ACC112 (cell line): ENCODE results near the gene MUC5B.

Source experiments
- H2AFZ ChIP-seq: fragments of 200-600 bp; sonication (generic); one replicate; pipeline ENCODE4 v1.6.0; 2017; ENCODE audit warnings: antibody characterized with exemption, low read length; ENCODE audit not compliant: unreplicated experiment
- H3K27ac ChIP-seq: fragments of 200-600 bp; sonication (generic); 2 replicates; pipeline ENCODE4 v1.5.1; 2014; ENCODE audit warnings: low read depth, mild to moderate bottlenecking, antibody characterized with exemption, low read length, moderate library complexity
- H3K27me3 ChIP-seq: fragments of 200-600 bp; sonication (generic); 2 replicates; pipeline ENCODE4 v1.6.1; 2014; ENCODE audit warnings: mild to moderate bottlenecking, antibody characterized with exemption, low read length, moderate library complexity, mixed read lengths; ENCODE audit not compliant: insufficient read depth
- H3K36me3 ChIP-seq: fragments of 200-600 bp; sonication (generic); 2 replicates; pipeline ENCODE4 v1.6.1; 2016; ENCODE audit warnings: mild to moderate bottlenecking, antibody characterized with exemption, low read length, moderate library complexity, mixed read lengths; ENCODE audit not compliant: insufficient read depth
- H3K4me1 ChIP-seq: fragments of 200-600 bp; sonication (generic); one replicate; pipeline ENCODE4 v1.6.1; 2016; ENCODE audit warnings: low read length, mixed read lengths; ENCODE audit not compliant: insufficient read depth, unreplicated experiment, control insufficient read depth
- H3K4me3 ChIP-seq: fragments of 200-600 bp; sonication (generic); 2 replicates; pipeline ENCODE4 v1.5.1; 2014; ENCODE audit warnings: mild to moderate bottlenecking, low read depth, low read length
- H3K79me2 ChIP-seq: fragments of 200-600 bp; sonication (generic); one replicate; pipeline ENCODE4 v1.6.0; 2016; ENCODE audit warnings: low read length; ENCODE audit not compliant: control insufficient read depth, unreplicated experiment, insufficient read depth

MUC5B gene

GRCh38 chr11:1287928-1288327 lies 65.1 kb downstream of the MUC5B start:
- no peak overlapping the region for H3K4me3 ChIP-seq
- 0 out of 2 replicates have a peak, but pooled peaks cover 4% of the 10 kb centered on the region for H3K36me3 ChIP-seq
- peaks cover 5% of the 10 kb centered on the region for H3K79me2 ChIP-seq
- H2AFZ ChIP-seq, result no peak overlapping the region
- H3K27me3 ChIP-seq, result no peaks in the 10 kb centered on the region
- no peak overlapping the region for H3K27ac ChIP-seq
- H3K4me1 ChIP-seq, result no peaks in the 10 kb centered on the region

DNA sequence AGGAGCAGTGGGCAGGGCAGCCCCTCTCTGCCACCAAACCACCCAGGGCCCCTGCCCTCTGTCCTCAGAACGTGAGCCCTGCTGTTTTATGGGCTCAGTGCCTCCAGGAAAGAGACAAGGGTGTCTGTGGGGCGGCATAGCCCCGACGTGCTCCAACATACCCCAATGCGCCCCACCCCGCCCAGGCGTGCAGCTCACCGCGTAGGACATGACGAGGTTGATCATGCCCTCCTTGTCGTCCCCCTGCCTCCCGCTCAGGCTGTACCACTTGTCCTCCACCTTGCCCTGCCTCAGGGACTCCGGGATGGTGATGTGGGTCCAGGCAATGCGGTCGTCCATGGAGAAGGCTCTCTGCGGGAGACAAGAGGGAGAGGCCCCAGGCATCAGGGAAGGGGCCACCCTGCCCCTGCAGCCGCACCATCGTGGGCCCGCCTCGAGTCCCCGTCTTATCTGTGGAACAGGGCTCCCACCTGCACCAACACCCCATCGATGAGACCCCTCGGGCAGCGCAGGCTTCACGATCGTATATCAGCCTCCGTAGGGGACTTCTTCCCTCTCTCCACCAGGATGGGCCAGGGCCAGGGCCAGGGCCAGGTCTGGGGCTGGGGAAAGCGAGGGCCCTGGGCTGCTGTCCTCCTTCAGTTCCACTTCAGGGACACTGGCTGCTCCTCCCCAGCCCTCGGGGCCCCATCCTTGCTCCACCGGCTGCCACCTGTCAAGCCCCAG lies 65.7 kb downstream of the MUC5B start:
- no peak overlapping the region for H3K4me3 ChIP-seq
- peaks cover 10% of the 10 kb centered on the region for H3K79me2 ChIP-seq
- H3K4me1 ChIP-seq, result no peaks in the 10 kb centered on the region
- no peak overlapping the region for H2AFZ ChIP-seq
- no peak overlapping the region for H3K27ac ChIP-seq
- H3K27me3 ChIP-seq, result no peaks in the 10 kb centered on the region
- H3K36me3 ChIP-seq, result 0 out of 2 replicates have a peak, but pooled peaks cover 4% of the 10 kb centered on the region

DNA sequence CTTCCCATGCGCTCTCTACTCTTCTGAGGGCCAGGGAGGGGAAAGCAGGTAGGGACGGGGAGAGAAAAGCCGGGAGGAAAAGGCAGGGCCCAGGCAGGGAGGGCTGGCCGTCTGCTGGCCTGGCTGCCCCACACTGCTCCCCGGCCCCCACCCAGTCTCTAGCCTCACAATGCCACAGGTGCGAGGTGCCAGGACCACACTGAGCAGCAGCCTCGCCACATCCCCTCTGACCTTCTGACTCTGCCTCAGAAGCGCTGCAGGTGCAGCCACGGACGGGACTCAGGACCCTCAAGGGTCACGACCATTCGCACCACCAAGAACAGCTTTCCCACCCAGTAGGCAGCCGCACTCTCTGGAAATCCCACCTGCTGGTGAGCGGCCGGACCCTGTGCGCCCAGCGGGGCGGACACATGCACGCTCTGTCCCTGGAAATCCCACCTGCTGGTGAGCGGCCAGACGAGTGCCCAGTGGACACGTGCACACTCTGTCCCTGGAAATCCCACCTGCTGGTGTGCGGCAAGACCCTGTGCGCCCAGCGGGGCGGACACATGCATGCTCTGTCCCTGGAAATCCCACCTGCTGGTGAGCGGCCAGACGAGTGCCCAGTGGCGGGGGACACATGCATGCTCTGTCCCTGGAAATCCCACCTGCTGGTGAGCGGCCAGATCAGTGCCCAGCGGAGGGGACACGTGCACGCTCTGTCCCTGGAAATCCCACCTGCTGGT lies 66.5 kb downstream of the MUC5B start:
- Histone ChIP-seq H3K4me3 (no peak overlapping the region), H3K27ac (no peak overlapping the region), H3K79me2 (peaks cover 11% of the 10 kb centered on the region), H2AFZ (no peak overlapping the region), H3K4me1 (no peaks in the 10 kb centered on the region), H3K27me3 (no peaks in the 10 kb centered on the region), H3K36me3 (0 out of 2 replicates have a peak, but pooled peaks cover 4% of the 10 kb centered on the region)

- H3K27ac ChIP-seq, result no peak overlapping the region
- no peak overlapping the region for H3K4me3 ChIP-seq
- H3K27me3 ChIP-seq, result no peaks in the 10 kb centered on the region
- H3K36me3 ChIP-seq, result peaks cover 7% of the 10 kb centered on the region; the same call in 1 of the 2 replicates
- H3K79me2 ChIP-seq, result peaks cover 14% of the 10 kb centered on the region
- no peak overlapping the region for H2AFZ ChIP-seq
- no peaks in the 10 kb centered on the region for H3K4me1 ChIP-seq
Measured at GRCh38 chr11:1290052-1291040, 67.5 kb downstream of the MUC5B start.

GRCh38 chr11:1291295-1292017 lies 68.6 kb downstream of the MUC5B start:
- H3K27ac ChIP-seq, result no peak overlapping the region

DNA sequence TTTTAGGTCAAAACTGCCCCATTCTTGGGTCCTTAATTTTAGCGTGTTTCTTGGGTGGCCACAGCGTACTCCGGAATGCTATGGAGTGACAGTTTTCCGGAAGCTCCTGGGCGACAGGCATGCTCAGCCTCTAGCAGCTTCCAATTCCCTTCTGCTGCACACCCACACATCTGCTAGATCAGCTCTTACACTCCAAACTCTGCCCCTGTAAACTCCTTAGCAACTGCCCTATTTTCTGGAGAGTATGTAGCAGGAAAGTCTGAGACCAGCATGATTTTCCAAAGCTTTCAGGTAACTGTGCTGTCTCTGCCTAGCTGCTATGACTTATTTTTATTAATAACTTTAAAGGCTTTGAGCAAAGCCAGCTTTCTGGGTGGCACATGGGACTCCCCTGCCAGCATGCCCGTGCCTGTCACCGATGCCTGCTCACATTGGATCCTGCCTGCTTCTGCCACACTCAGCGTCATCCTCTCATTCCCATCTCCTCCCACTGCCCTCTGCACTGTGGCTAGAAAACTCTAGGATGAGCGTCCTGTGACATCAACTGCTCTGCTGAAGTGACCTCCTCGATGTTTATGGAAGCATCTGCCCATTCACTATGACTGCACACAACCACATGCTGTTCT lies 69.3 kb downstream of the MUC5B start:
- no peaks in the 10 kb centered on the region for H3K4me1 ChIP-seq
- no peak overlapping the region for H2AFZ ChIP-seq
- no peak overlapping the region for H3K27ac ChIP-seq
- peaks cover 7% of the 10 kb centered on the region; the same call in 1 of the 2 replicates for H3K36me3 ChIP-seq
- no peak overlapping the region for H3K4me3 ChIP-seq
- no peaks in the 10 kb centered on the region for H3K27me3 ChIP-seq
- peaks cover 26% of the 10 kb centered on the region for H3K79me2 ChIP-seq

More at GRCh38 chr11:1291295-1292017, 68.6 kb downstream of the MUC5B start:
- H3K27me3 ChIP-seq, result no peaks in the 10 kb centered on the region
- no peak overlapping the region for H2AFZ ChIP-seq
- peaks cover 23% of the 10 kb centered on the region for H3K79me2 ChIP-seq
- H3K4me1 ChIP-seq, result no peaks in the 10 kb centered on the region
- peaks cover 7% of the 10 kb centered on the region; the same call in 1 of the 2 replicates for H3K36me3 ChIP-seq
- no peak overlapping the region for H3K4me3 ChIP-seq

- H3K36me3 ChIP-seq, result peaks cover 7% of the 10 kb centered on the region; the same call in 1 of the 2 replicates
- no peaks in the 10 kb centered on the region for H3K4me1 ChIP-seq
- no peak overlapping the region for H3K27ac ChIP-seq
- H3K27me3 ChIP-seq, result no peaks in the 10 kb centered on the region
- H2AFZ ChIP-seq, result no peak overlapping the region
- H3K4me3 ChIP-seq, result no peak overlapping the region
- peaks cover 34% of the 10 kb centered on the region for H3K79me2 ChIP-seq
Measured at GRCh38 chr11:1292644-1293618, 70.1 kb downstream of the MUC5B start.

GRCh38 chr11:1293619-1294015 lies 70.8 kb downstream of the MUC5B start:
- Histone ChIP-seq H3K27me3 (no peaks in the 10 kb centered on the region), H3K36me3 (peaks cover 7% of the 10 kb centered on the region; the same call in 1 of the 2 replicates), H3K27ac (no peak overlapping the region)

GRCh38 chr11:1295086-1295485 lies 72.2 kb downstream of the MUC5B start:
- Histone ChIP-seq H3K79me2 (peaks cover 48% of the 10 kb centered on the region), H3K4me1 (peaks cover 10% of the 10 kb centered on the region)

More at GRCh38 chr11:1293619-1294015, 70.8 kb downstream of the MUC5B start:
- Histone ChIP-seq H3K4me3 (no peak overlapping the region), H3K79me2 (peaks cover 41% of the 10 kb centered on the region), H3K4me1 (peaks cover under 1% of the 10 kb centered on the region), H2AFZ (no peak overlapping the region)

More at GRCh38 chr11:1295086-1295485, 72.2 kb downstream of the MUC5B start:
- no peak overlapping the region for H3K4me3 ChIP-seq
- H3K27ac ChIP-seq, result no peak overlapping the region
- no peaks in the 10 kb centered on the region for H3K27me3 ChIP-seq
- H3K36me3 ChIP-seq, result peaks cover 4% of the 10 kb centered on the region; the same call in 1 of the 2 replicates
- H2AFZ ChIP-seq, result no peak overlapping the region
